CD8-positive, alpha-beta memory T cell (primary cell): ENCODE results near the gene CAMSAP3. TPM values are rescaled to one million over a fixed set of nuclear protein-coding genes. Genes with fewer than 3 reads are reported as not detected.
A peak's percentile ranks its signal among the peaks of the same experiment; 100 is the strongest.
"Not testable (repeated sequence)": the region's sequence is repeated elsewhere in the genome, so short reads cannot be mapped to it uniquely, and the experiment has no call there.

Experiments
- CTCF ChIA-PET: fragments of 350-600 bp; sonication (Branson Sonifier 250); formaldehyde crosslinking; loops from one replicate; lab custom pipeline; 2021; ENCODE audit warnings: antibody characterized with exemption; lab: Charles Lee
- POLR2A ChIA-PET: fragments of 350-600 bp; sonication (Branson Sonifier 250); formaldehyde crosslinking; loops from one replicate; lab custom pipeline; 2021; ENCODE audit warnings: antibody characterized with exemption; lab: Charles Lee
- DNase-seq, 5 donors: peaks; one replicate each; pipeline versions ENCODE4 v3.0.0 to v3.0.0-alpha.2; 2020 to 2022; ENCODE audit warnings: mixed read lengths in 1 of 5
- H3K27ac ChIP-seq: one replicate; pipeline ENCODE4 v1.7.0; 2013; ENCODE audit warnings: low read depth, mild to moderate bottlenecking, low read length, moderate library complexity
- H3K27me3 ChIP-seq: 2 replicates; pipeline ENCODE4 v1.7.0; 2013; ENCODE audit warnings: low read length, mild to moderate bottlenecking; ENCODE audit not compliant: insufficient read depth, poor library complexity, severe bottlenecking
- H3K36me3 ChIP-seq: 2 replicates; pipeline ENCODE4 v1.7.0; 2013; ENCODE audit warnings: mild to moderate bottlenecking, low read length, moderate library complexity; ENCODE audit not compliant: insufficient read depth
- H3K4me1 ChIP-seq: 2 replicates; pipeline ENCODE4 v1.7.0; 2013; ENCODE audit warnings: mild to moderate bottlenecking, low read length, moderate library complexity; ENCODE audit not compliant: insufficient read depth
- H3K4me3 ChIP-seq: 2 replicates; pipeline ENCODE4 v1.7.0; 2013; ENCODE audit warnings: mild to moderate bottlenecking, low read length
- H3K9me3 ChIP-seq: 2 replicates; pipeline ENCODE4 v1.7.0; 2013; ENCODE audit warnings: mild to moderate bottlenecking, low read length
- H3K27ac Mint-ChIP-seq, 8 donors: one replicate each; pipeline ENCODE4 v1.8.0; 2020 to 2021; ENCODE audit warnings: mixed read lengths in 8 of 8, mild to moderate bottlenecking in 6 of 8, inconsistent platforms in 3 of 8, moderate library complexity in 3 of 8
- H3K27me3 Mint-ChIP-seq, 2 donors: one replicate each; pipeline ENCODE4 v1.8.0; 2020 to 2021; ENCODE audit warnings: mixed read lengths in 2 of 2, mild to moderate bottlenecking in 1 of 2, moderate library complexity in 1 of 2
- H3K36me3 Mint-ChIP-seq, 3 donors: one replicate each; pipeline ENCODE4 v1.8.0; 2020 to 2021; ENCODE audit warnings: mixed read lengths in 3 of 3, inconsistent platforms in 1 of 3, mild to moderate bottlenecking in 1 of 3
- H3K4me1 Mint-ChIP-seq, 3 donors: one replicate each; pipeline ENCODE4 v1.8.0; 2020 to 2021; ENCODE audit warnings: mixed read lengths in 3 of 3, inconsistent platforms in 1 of 3, mild to moderate bottlenecking in 1 of 3
- H3K4me3 Mint-ChIP-seq, 7 donors: one replicate each; pipeline ENCODE4 v1.8.0; 2020 to 2021; ENCODE audit warnings: mixed read lengths in 7 of 7, mild to moderate bottlenecking in 6 of 7, moderate library complexity in 4 of 7, inconsistent platforms in 2 of 7
- H3K9me3 Mint-ChIP-seq, 5 donors: one replicate each; pipeline ENCODE4 v1.8.0; 2020 to 2022; ENCODE audit warnings: mixed read lengths in 5 of 5, mild to moderate bottlenecking in 3 of 5, moderate library complexity in 2 of 5, inconsistent platforms in 1 of 5
- polyA plus RNA-seq: library from polyadenylated mRNA; unstranded; fragments of 300-500 nt; fragmentation: Illumina TruSeq; gene quantifications from one replicate; pipeline ENCODE4 v1.2.3, GENCODE V29; 2021
- total RNA-seq, 2 experiments: library from RNA; stranded (reverse); gene quantifications; one replicate each; pipeline ENCODE4 v1.2.3, GENCODE V29; 2021

CAMSAP3 gene
- total and polyA plus RNA-seq, 3 experiments from 2014 or later = 0.07 to 0.31 (median 0.24) TPM

- Histone ChIP-seq H3K9me3 (no peaks in the 10 kb centered on the region), H3K4me1 (peaks cover 30% of the 10 kb centered on the region), H3K4me3 (no peak overlapping the region), H3K27me3 (no peaks in the 10 kb centered on the region), H3K27ac (no peak overlapping the region), H3K36me3 (no peaks in the 10 kb centered on the region)
- no peak for DNase-seq
- Mint-ChIP-seq H3K27me3 (no peaks in the 10 kb centered on the region), H3K36me3 (peaks cover 0 to 34% (median 7%) of the 10 kb centered on the region in 3 donors), H3K4me3 (peak overlapping the region in 5 of 7 donors; percentile 13 to 89 (median 50)), H3K4me1 (peaks cover 27 to 48% (median 28%) of the 10 kb centered on the region in 3 donors), H3K9me3 (no peaks in the 10 kb centered on the region), H3K27ac (peak overlapping the region in 5 of 8 donors; percentile 2 to 95 (median 52))
- ChIA-PET CTCF (no interaction called here), POLR2A (no interaction called here)
These were observed 44.2 kb downstream of the CAMSAP3 start for GRCh38 chr19:7639863-7640348.

- Mint-ChIP-seq H3K4me1 (peaks cover 25 to 41% (median 29%) of the 10 kb centered on the region in 3 donors), H3K9me3 (no peaks in the 10 kb centered on the region), H3K4me3 (peak overlapping the region in 1 of 7 donors; percentile 48), H3K36me3 (peaks cover 0 to 42% (median 8%) of the 10 kb centered on the region in 3 donors), H3K27me3 (no peaks in the 10 kb centered on the region), H3K27ac (no peak overlapping the region)
- no peak overlapping the region for H3K27ac ChIP-seq
- H3K27me3 ChIP-seq = no peaks in the 10 kb centered on the region
- H3K36me3 ChIP-seq = no peaks in the 10 kb centered on the region
- DNase-seq = no peak
- CTCF ChIA-PET = interaction anchor here (1.2 kb wide), 1 partner anchor 40 kb away, joined by 3 read pairs; the partner anchor contains the start of gene TRAPPC5
- no peaks in the 10 kb centered on the region for H3K9me3 ChIP-seq
- POLR2A ChIA-PET = no interaction called here
- H3K4me1 ChIP-seq = peaks cover 25% of the 10 kb centered on the region
- no peak overlapping the region for H3K4me3 ChIP-seq
These were observed 45.1 kb downstream of the CAMSAP3 start for GRCh38 chr19:7640803-7641202.

DNA sequence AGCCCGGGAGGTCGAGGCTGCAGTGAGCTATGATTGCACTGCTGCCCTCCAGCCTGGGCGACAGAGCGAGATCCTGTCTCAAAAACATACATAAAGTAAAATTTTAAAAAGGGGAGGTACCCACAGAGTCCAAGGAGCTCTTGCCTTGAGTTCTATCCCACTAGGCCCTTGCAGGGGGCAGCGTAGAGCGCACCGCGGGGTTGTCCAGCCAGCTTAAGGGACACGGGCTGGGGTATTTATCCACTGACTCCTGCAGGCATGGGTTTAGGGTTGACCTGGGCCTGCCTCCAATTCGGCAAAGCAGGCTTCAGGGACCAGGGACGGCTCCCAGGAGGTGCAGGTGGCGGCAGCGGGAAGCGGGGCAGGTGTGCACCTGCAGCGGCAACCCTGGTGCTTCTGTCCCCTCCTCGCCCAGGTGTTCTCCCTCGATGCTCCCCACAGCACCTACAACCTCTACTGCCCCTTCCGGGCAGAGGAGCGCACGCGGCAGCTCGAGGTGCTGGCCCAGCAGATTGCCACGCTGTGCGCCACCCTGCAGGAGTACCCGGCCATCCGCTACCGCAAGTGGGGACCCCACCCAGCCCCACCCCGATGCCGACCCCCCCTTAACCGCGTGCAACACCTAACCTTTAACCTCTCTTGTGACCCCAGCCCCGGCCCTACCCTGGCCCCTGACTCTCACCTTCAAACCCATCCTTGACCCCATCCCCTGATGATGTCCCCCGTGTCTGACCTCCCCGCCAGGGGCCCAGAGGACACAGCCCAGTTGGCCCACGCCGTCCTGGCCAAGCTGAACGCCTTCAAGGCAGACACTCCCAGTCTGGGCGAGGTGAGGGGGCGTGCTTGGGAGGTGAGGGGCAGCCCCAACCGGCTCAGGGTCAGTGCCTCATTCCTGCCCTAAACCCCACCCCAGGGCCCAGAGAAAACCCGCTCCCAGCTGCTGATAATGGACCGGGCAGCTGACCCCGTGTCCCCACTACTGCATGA is 45.9 kb downstream of the CAMSAP3 start:
- Histone ChIP-seq H3K27me3 (no peaks in the 10 kb centered on the region), H3K4me3 (no peak overlapping the region), H3K27ac (no peak overlapping the region), H3K4me1 (peaks cover 17% of the 10 kb centered on the region), H3K9me3 (no peaks in the 10 kb centered on the region), H3K36me3 (no peaks in the 10 kb centered on the region)
- Mint-ChIP-seq H3K27ac (peak overlapping the region in 1 of 8 donors; percentile 47), H3K4me1 (peaks cover 18 to 33% (median 24%) of the 10 kb centered on the region in 3 donors), H3K27me3 (no peaks in the 10 kb centered on the region), H3K36me3 (peaks cover 0 to 47% (median 10%) of the 10 kb centered on the region in 3 donors), H3K4me3 (peak overlapping the region in 1 of 7 donors; percentile 48), H3K9me3 (no peaks in the 10 kb centered on the region)
- ChIA-PET POLR2A (interaction anchor here (1.2 kb wide), 1 partner anchor 12 kb away, joined by 4 read pairs; the partner anchor contains the start of genes PET100 and XAB2), CTCF (interaction anchor here (1.2 kb wide), 1 partner anchor 39 kb away, joined by 3 read pairs; the partner anchor contains the start of gene TRAPPC5)
- DNase-seq = peak in 1 of 5 donors; percentile 39

DNA sequence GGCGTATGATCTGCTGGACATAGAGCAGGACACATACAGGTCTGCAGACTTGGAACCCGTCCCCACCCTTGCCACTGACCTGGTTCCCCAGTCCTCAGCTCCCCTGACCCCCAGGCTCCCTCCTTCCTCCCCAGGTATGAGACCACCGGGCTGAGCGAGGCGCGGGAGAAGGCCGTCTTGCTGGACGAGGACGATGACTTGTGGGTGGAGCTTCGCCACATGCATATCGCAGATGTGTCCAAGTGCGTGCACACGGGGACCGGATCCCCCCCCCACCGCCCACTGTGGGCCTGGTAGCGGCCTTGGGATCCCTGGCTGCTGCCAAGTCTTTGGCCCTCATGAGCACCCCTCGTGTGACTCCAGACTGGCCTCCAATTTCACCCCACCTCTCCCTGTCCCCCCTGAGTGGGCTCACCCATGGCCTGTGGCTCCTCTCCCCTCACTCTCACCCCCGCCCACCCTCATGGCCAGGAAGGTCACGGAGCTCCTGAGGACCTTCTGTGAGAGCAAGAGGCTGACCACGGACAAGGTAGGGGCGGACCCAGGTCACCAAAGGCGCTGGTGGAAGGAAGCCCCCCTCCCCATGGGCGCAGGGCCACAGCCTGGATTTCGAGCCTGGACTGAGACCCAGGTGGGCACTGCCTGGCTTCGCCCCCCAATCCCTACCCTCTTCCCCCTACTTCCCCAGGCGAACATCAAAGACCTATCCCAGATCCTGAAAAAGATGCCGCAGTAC is 46.8 kb downstream of the CAMSAP3 start:
- Histone ChIP-seq H3K36me3 (no peaks in the 10 kb centered on the region), H3K9me3 (no peaks in the 10 kb centered on the region), H3K27ac (no peak overlapping the region), H3K4me3 (no peak overlapping the region), H3K27me3 (no peaks in the 10 kb centered on the region), H3K4me1 (peaks cover 13% of the 10 kb centered on the region)
- peak overlapping the region in 1 of 8 donors; percentile 91 for H3K27ac Mint-ChIP-seq
- H3K36me3 Mint-ChIP-seq = peaks cover 0 to 48% (median 10%) of the 10 kb centered on the region in 3 donors
- ChIA-PET POLR2A (interaction anchor here (1.2 kb wide), 1 partner anchor 12 kb away, joined by 4 read pairs; the partner anchor contains the start of genes PET100 and XAB2), CTCF (no interaction called here)
- no peak overlapping the region for H3K4me3 Mint-ChIP-seq
- H3K27me3 Mint-ChIP-seq = no peaks in the 10 kb centered on the region
- H3K4me1 Mint-ChIP-seq = peaks cover 15 to 29% (median 22%) of the 10 kb centered on the region in 3 donors
- DNase-seq = peak in 1 of 5 donors; percentile 43
- no peaks in the 10 kb centered on the region for H3K9me3 Mint-ChIP-seq

DNA sequence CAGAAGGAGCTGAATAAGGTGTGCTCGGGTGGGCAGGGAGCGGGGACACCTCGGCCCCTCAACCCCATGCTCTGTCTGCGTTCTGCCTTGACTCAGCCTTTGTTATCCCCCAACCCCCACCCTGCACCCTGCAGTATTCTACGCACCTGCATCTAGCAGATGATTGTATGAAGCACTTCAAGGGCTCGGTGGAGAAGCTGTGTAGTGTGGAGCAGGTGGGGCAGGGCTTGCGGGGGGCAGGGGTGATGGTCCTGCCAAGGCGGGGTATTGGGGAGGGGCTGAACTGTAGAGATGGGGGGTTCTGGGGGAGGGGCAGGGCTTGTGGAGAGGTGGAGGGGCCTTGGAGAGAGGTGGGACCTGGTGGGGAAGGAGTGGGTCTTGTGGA is 47.4 kb downstream of the CAMSAP3 start:
- Histone ChIP-seq H3K4me1 (peaks cover 7% of the 10 kb centered on the region), H3K27me3 (no peaks in the 10 kb centered on the region), H3K4me3 (no peak overlapping the region), H3K9me3 (no peaks in the 10 kb centered on the region), H3K36me3 (no peaks in the 10 kb centered on the region), H3K27ac (no peak overlapping the region)
- Mint-ChIP-seq H3K4me1 (peaks cover 11 to 23% (median 17%) of the 10 kb centered on the region in 3 donors), H3K27ac (peak overlapping the region in 2 of 8 donors; percentile 61 to 91), H3K27me3 (no peaks in the 10 kb centered on the region), H3K36me3 (peaks cover 0 to 53% (median 10%) of the 10 kb centered on the region in 3 donors), H3K4me3 (no peak overlapping the region), H3K9me3 (no peaks in the 10 kb centered on the region)
- ChIA-PET CTCF (no interaction called here), POLR2A (no interaction called here)
- DNase-seq = no peak

- H3K27ac Mint-ChIP-seq = peak overlapping the region in 2 of 8 donors; percentile 6 to 61
- H3K4me3 Mint-ChIP-seq, H3K27me3 ChIP-seq, H3K4me3 ChIP-seq, POLR2A ChIA-PET, H3K9me3 Mint-ChIP-seq, H3K4me1 ChIP-seq, CTCF ChIA-PET, H3K27me3 Mint-ChIP-seq, H3K36me3 ChIP-seq, H3K27ac ChIP-seq, H3K9me3 ChIP-seq: not testable (repeated sequence)
- peaks cover 9 to 16% (median 16%) of the 10 kb centered on the region in 3 donors for H3K4me1 Mint-ChIP-seq
- H3K36me3 Mint-ChIP-seq = peaks cover 0 to 55% (median 10%) of the 10 kb centered on the region in 3 donors
- peak in 3 of 5 donors; percentile 18 to 45 (median 24) for DNase-seq
These were observed 48.2 kb downstream of the CAMSAP3 start for GRCh38 chr19:7643629-7644549.

GRCh38 chr19:7644550-7644877 is 48.9 kb downstream of the CAMSAP3 start:
- no peak overlapping the region for H3K4me3 ChIP-seq
- H3K36me3 ChIP-seq = no peaks in the 10 kb centered on the region
- ChIA-PET CTCF (no interaction called here), POLR2A (no interaction called here)
- Mint-ChIP-seq H3K9me3 (no peaks in the 10 kb centered on the region), H3K27ac (no peak overlapping the region), H3K27me3 (no peaks in the 10 kb centered on the region), H3K36me3 (peaks cover 0 to 54% (median 9%) of the 10 kb centered on the region in 3 donors), H3K4me1 (peaks cover 7 to 15% (median 10%) of the 10 kb centered on the region in 3 donors), H3K4me3 (no peak overlapping the region)
- DNase-seq = no peak
- H3K9me3 ChIP-seq = no peaks in the 10 kb centered on the region
- H3K4me1 ChIP-seq = no peaks in the 10 kb centered on the region
- H3K27ac ChIP-seq = no peak overlapping the region
- H3K27me3 ChIP-seq = no peaks in the 10 kb centered on the region
